HG02763 (cell line): Measurements from ENCODE around the gene CASQ1.

Source experiments
- ATAC-seq: cut with Tn5 transposase; IDR thresholded peaks from one replicate; pipeline ENCODE4 v1.9.1; 2021; ENCODE audit warnings: mild to moderate bottlenecking, moderate library complexity; ENCODE audit not compliant: unreplicated experiment

CASQ1 gene

DNA sequence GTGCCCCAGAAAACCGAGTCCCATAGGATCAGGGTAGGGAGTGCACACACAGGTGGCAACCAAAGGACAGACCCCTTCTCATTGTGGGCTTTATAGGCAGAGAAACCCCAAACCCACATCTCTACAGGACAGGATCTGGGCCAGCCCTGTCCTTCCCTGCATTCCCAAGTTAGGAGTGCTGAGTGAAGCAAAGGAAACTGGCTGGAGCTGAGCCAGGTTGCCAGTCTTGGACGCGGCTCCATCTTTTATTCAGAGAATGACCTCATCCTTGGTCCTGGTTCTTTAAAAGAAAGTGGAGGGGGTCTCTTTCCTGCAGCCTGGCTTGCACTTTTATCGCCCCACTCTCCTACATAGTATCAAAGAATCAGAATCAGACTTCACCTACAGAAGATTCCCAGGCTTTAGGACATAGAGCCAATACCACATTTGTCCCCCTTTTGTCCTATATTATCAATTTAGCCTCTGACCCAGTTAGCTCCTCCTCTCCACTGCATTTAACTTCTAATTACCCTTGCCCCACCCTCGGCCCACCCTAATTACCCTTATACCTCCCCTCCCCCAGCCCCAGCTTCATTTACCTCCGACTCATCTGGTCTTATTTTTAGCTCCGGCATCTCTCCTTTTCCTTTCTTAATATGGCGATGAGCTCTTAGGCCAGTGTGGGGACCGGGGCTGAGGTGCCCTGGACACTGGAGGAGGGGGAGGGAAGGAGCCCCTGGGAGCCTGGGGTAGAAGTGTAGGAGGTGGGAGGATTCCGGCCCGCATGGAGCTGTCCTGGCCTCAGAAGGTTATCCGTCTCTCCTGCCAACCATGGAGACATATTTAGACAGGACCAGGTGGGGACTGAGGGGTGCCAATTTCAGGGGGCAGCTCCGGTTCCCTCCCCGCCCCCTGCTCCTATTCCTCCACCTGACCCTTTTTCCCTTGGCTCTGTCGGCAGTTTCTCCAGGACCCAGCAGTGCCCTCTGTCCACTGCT lies at the start of gene CASQ1:
CASQ1 (plus strand) TSS at position 927 of the 977 bp plus-strand sequence. CDS start 177 bp downstream, outside the sequence.
- no peak for ATAC-seq

- ATAC-seq, result no peak
Observed at GRCh38 chr1:160143695-160144094, 46.7 kb upstream of the CASQ1 start.

DNA sequence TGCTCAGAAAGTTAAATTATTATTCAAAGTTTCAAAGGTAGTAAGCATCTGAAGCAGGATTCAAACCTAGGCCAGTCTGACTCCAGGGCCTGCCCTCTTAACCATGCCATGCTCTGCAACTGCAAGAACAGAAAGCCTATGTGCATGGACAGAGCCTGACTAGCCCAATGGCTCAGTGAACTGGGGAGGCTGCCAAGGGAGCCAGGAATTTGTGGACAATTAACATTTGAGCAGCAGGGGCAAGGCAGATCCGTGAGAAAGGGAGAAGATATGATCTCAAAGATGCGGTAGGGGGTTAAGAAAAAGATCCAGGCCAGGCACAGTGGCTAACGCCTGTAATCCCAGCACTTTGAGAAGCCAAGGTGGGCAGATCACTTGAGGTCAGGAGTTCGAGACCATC lies 45.5 kb upstream of the CASQ1 start:
- no peak for ATAC-seq

DNA sequence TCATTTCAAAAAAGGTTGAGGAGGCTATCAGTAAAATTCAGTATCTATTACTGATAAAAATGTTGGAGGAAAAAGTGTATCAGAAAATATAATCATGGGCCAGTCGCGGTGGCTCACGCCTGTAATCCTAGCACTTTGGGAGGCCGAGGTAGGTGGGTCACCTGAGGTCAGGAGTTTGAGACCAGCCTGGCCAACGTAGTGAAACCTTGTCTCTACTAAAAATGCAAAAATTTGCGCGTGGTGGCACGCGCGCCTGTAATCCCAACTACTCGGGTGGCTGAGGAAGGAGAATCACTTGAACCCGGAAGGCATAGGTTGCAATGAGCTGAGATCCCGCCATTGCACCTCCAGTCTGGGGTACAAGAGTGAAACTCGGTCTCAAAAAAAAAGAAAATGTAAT lies 44.3 kb upstream of the CASQ1 start:
- no peak for ATAC-seq

DNA sequence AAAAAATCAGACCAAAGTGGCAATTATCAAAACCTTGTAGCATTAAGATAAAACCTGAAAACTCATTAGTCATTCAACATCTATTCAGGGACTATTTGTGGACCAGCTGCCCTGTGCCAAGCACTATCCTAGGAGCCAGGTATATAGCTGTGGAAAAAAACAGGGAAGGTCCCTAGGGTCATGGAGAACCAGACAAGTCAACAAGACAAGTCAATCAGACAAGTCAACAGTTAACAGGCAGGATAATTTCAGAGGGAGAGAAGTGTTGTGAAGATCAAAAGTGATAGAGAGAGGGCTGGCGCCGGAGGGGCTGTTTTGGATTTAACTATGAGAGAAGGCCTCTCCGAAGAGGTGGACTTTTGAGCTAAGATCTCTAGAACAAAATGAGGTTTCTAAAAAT lies 42.3 kb upstream of the CASQ1 start:
- ATAC-seq, result no peak

DNA sequence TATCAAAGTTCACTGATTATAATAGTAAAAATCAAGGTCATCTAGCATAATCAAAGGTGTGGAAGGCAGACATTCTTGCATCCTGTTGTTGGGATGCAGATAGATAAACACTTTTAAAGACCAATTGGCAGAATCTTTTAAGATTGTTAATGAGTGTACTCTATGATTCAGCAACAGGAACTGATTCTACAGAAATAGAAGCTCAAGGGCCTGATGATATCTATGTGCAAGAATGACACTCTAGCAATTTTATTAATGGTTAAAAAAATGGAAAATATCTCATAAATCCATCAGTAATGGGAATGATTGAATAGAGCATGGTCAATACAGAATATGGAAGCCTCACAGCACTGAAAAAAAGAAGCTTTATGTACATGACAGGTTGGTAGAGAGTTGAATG lies 41.1 kb upstream of the CASQ1 start:
- no peak for ATAC-seq

DNA sequence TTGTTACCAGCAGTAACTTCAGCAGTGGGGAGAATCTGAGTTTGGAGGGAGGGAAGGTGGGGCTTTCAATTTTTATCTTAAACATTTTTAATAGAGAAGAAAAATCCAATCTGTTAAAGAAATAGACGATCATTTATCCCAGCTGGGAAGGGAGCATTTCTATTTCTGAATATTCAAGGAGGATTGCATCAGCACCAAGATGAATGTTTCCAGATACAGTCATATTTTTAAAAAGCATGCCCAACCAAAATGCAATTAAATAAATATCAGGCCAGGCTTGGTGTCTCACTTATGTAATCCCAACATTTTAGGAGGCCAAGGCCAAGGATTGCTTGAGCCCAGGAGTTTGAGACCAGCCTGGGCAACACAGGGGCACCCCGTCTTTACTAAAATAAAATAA lies 40.7 kb upstream of the CASQ1 start:
- ATAC-seq, result no peak

DNA sequence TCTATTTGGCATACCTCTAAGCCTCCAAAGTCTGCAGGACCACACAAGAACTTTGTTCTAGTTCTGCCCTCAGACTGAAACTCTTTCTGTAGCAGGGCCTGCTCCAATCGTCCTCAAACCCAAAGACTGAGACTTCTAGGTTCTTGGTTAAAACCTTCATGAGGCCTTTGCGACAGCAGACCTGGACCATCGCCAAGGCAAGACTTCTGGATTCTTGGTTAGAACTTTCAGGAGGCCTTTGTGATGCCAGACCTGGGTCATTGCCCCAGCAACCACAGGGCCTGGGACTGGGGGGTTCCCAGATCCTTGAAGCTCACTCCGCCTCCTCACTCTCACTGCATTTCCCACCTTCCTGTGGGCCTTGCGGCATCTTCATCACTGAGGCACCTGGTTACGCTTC lies 39.1 kb upstream of the CASQ1 start, which contains the start of gene ATP1A4:
ATP1A4 (plus strand) TSS at position 301 of the 400 bp plus-strand sequence. CDS start 438 bp downstream, outside the sequence.
- no peak for ATAC-seq

DNA sequence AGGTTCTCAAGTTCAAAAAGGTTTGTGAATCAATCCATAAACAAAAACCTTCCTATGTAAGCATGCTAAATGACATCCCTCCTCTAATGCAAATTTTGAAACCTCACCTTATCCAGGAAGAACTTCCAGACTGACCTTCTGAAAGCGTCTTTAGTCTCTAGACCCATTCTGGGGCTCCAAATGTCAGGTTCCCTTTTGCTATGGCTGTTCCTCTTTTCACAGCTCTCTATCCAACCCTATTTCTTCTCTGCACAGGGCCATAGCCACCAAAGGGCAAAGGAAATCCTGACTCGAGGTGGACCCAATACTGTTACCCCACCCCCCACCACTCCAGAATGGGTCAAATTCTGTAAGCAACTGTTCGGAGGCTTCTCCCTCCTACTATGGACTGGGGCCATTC lies 35.6 kb upstream of the CASQ1 start:
- ATAC-seq, result no peak

- no peak for ATAC-seq
Observed at GRCh38 chr1:160156361-160156760, 34.0 kb upstream of the CASQ1 start.

DNA sequence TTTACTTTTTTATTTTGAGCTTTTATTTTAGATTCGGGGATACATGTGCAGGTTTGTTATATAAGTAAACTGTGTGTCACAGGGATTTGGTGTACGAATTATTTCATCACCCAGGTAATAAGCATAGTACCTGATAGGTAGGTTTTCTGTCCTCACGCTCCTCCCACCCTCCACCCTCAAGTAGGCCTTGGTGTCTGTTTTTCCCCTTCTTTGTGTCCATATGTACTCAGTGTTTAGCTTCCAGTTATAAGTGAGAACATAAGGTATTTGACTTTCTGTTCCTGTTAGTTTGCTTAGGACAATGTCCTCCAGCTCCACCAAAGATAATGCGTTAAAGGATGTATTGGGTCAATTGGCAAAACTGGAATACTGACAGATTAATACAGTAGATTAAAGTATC lies 33.2 kb upstream of the CASQ1 start:
- no peak for ATAC-seq

DNA sequence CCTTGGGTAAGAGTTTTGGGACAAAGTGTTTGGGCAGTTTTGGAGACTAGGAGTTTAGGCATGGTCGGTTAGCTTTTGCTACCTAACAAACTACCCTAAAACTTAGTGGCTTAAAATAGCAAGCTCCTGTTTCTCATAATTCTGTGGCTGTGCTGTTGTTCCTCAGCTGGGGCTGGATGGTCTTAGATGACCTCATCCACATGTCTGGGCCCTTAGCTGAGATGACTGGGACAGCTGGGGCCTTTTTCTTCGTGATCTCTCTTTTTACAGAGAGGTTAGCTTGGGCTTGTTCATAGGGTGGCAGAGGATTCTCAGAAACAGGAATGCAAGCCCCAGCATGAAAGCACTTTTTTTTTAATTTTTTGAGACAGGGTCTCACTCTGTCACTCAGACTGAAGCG lies 32.3 kb upstream of the CASQ1 start:
- ATAC-seq, result no peak

DNA sequence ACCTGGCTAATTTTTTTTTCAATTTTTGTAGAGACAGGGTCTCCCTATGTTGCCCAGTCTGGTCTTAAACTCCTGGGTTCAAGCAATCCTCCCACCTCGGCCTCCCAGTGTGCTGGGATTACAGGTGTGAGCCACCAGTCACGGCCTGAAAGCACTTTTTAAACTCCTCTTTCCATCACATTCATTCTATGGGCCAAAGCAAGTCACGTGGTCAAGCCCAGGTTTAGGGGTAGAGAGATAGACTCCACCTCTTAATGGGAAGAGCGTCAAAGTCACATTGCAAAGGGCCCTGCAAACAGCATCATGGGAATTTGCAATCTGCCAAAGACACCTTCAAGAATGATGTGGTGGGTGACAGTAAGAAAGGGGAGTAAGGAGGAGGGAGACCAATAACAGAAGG lies 31.8 kb upstream of the CASQ1 start:
- no peak for ATAC-seq

DNA sequence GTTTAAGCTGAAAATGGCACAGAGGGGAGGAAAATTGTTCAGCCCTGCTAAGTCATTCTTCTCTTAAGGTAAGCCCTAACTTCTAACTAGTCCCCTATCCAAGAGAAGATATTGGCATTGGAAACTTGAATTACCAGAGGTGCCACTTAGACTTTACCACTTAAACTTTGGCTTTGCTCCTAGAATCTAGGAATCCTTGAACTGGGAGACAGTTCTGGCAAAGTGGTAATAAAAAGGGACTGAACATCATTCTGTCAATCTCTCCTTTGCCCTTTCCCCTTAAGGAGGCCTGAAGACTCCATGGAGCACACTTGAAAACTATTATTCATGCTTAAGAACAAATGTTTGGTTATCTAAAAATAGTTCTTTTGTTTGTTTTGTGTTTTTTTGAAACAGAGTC lies 30.5 kb upstream of the CASQ1 start:
- ATAC-seq, result no peak

DNA sequence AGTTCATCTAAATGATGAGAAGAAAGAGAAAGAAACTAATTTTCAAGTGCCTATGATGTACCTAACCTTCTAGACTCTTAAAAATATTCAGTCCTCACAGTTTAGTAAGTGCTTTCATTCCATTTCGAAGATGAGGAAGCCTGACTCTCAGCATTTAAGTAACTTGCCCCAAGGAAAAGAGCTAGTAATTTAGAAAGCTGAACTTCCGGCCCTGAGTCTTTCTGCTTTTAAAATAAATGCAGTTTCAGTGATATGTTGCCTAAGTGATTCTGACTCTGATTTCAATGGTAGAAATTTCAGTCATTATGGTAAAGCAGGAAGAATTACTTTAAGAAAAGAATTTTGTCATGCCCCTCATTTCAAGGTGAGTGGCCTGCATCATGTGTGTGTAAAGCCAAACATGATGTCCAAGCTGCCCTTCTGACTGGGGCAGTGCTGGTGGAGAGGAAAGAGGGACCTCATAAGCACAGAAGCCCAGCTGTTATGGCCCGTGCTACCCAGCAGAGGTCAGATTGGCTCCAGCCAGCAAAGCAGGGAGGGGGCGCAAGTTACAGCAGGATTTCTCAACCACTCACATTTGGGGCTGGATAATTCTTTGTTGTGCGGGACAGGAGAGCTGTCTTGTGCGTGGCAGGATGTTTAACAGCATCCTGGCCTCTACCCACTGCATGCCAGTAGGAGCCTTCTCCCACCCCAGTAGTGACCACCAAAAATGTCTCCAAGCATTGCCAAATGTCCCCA lies 28.2 kb upstream of the CASQ1 start:
- no peak for ATAC-seq

GRCh38 chr1:160162931-160163330 lies 27.4 kb upstream of the CASQ1 start:
- ATAC-seq, result no peak

GRCh38 chr1:160163615-160164014 lies 26.8 kb upstream of the CASQ1 start:
- no peak for ATAC-seq

DNA sequence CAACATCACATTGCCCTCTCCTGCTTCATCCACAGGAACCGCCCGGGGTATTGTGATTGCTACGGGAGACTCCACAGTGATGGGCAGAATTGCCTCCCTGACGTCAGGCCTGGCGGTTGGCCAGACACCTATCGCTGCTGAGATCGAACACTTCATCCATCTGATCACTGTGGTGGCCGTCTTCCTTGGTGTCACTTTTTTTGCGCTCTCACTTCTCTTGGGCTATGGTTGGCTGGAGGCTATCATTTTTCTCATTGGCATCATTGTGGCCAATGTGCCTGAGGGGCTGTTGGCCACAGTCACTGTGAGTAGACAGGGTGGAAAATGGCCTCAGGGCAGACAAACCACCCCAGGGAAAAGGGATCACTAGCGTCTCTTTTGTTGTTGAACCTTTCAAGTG lies 26.3 kb upstream of the CASQ1 start:
- no peak for ATAC-seq

GRCh38 chr1:160166166-160166868 lies 24.1 kb upstream of the CASQ1 start:
- no peak for ATAC-seq

GRCh38 chr1:160167056-160167455 lies 23.3 kb upstream of the CASQ1 start:
- no peak for ATAC-seq

DNA sequence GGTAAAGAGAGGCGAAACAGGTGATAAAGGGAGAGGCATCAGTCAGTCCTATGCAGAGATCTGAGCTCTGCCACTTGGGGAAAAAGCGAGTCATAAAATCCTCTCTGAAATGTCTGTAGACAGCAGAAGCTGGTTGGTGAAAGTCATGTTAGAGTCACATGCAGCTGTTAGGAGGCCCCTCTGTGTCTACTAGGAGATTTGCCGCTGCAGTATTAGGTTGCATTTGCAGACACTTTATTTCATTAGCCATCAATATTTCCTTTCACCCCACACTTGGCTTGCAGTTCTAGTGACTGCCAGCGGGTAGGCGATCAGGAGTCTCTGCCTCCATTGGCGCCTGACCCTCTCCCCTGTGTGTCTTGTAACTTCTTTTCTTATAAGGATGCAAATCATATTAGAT lies 22.8 kb upstream of the CASQ1 start:
- ATAC-seq, result no peak
